Body of pancreas (tissue), 4 donors: ENCODE measurements around the gene THAP8. TPM values are rescaled to one million over a fixed set of nuclear protein-coding genes. Genes with fewer than 3 reads are reported as not detected.

Experiments
- ATAC-seq: fragments of 150-250 bp; one replicate; pipeline ENCODE4 v1.9.1; 2016
- DNase-seq, 4 donors: peaks; one replicate each; pipeline ENCODE4 v3.0.0-alpha.2; 2019
- H3K27ac ChIP-seq, 4 donors: fragments of 200-600 bp; sonication (generic); 1 replicate in 3 of 4; 2 replicates in 1 of 4; pipeline versions ENCODE4 v1.5.1 to v1.6.1; 2016 to 2019; ENCODE audit warnings: mild to moderate bottlenecking in 1 of 4, mixed read lengths in 1 of 4, moderate library complexity in 1 of 4
- H3K27me3 ChIP-seq, 2 donors: fragments of 200-600 bp; sonication (generic); one replicate each; pipeline ENCODE4 v1.6.0; 2016; ENCODE audit warnings: mild to moderate bottlenecking in 1 of 2
- H3K36me3 ChIP-seq, 2 donors: fragments of 200-600 bp; sonication (generic); replicated peaks in 1 of 2; 2 replicates each; pipeline ENCODE4 v1.5.1; 2016; ENCODE audit warnings: low read depth in 2 of 2; ENCODE audit not compliant: insufficient read depth in 1 of 2
- H3K4me1 ChIP-seq: fragments of 200-600 bp; sonication (generic); one replicate; pipeline ENCODE4 v1.6.0; 2016
- H3K4me3 ChIP-seq, 2 donors: fragments of 200-600 bp; sonication (generic); 1 replicate in 1 of 2; 2 replicates in 1 of 2; pipeline ENCODE4 v1.5.1; 2016 to 2019
- H3K9me3 ChIP-seq, 3 donors: fragments of 200-600 bp; sonication (generic); 1 replicate in 2 of 3; 2 replicates in 1 of 3; pipeline ENCODE4 v1.5.1; 2016
- CTCF ChIP-seq, 7 experiments: fragments of 450-650 bp in 4 of 7; fragments of 200-600 bp in 3 of 7; sonication (generic) in 3 of 7; IDR thresholded peaks; one replicate each; pipeline ENCODE4 v1.5.1; 2016 to 2019; ENCODE audit warnings: antibody characterized with exemption in 7 of 7
- POLR2A ChIP-seq, 3 donors: fragments of 450-650 bp; IDR thresholded peaks; one replicate each; pipeline ENCODE4 v1.6.1; 2016; ENCODE audit warnings: antibody characterized with exemption in 3 of 3, mild to moderate bottlenecking in 2 of 3
- WGBS, 2 donors: methylation state at CpG; one replicate each; pipeline ENCODE4 v1.1.5; 2017; 5-methylcytosine and 5-hydroxymethylcytosine counted together
- intact Hi-C: fragments of 100-400 bp; cut with DNase I; formaldehyde crosslinking; loops from one replicate; pipeline ENCODE4 v1.15.1; 2023
- total RNA-seq, 2 donors: library from RNA; depleted of rRNA; stranded (reverse); fragments of >200 nt; gene quantifications; one replicate each; pipeline ENCODE4 v1.1.0, GENCODE V29; 2016

Gene THAP8
- total RNA-seq, 2 donors from 2014 or later: 1.3 to 6.0 TPM

GRCh38 chr19:36060430-36060829 lies 6.3 kb upstream of the THAP8 start:
- 78 to 86% methylated on average over 4 of the region's 4 CpGs for WGBS, 2 donors
- Histone ChIP-seq H3K4me1 (peaks cover 2% of the 10 kb centered on the region), H3K36me3 (no peaks in the 10 kb centered on the region), H3K27ac (no peak overlapping the region), H3K4me3 (no peak overlapping the region), H3K9me3 (no peaks in the 10 kb centered on the region), H3K27me3 (no peaks in the 10 kb centered on the region)
- DNase-seq (peak in 2 of 4 donors; percentile 16 to 28), ATAC-seq (peak; percentile 40)
- intact Hi-C loops: no loop called here
- TF ChIP-seq CTCF (IDR thresholded peaks at IDR 0.05) (peak in 3 of 7 experiments; percentile 12 to 28 (median 28)), POLR2A (IDR thresholded peaks at IDR 0.05) (no peak)

GRCh38 chr19:36059180-36059910 lies 5.3 kb upstream of the THAP8 start:
- TF ChIP-seq POLR2A (IDR thresholded peaks at IDR 0.05) (no peak), CTCF (IDR thresholded peaks at IDR 0.05) (no peak)
- no peaks in the 10 kb centered on the region for H3K27me3 ChIP-seq
- DNase-seq: no peak

GRCh38 chr19:36058481-36059179 lies 4.5 kb upstream of the THAP8 start:
- intact Hi-C loops: no loop called here
- H3K9me3 ChIP-seq: no peaks in the 10 kb centered on the region
- no peaks in the 10 kb centered on the region for H3K27me3 ChIP-seq
- H3K27ac ChIP-seq: no peak overlapping the region
- TF ChIP-seq POLR2A (IDR thresholded peaks at IDR 0.05) (no peak), CTCF (IDR thresholded peaks at IDR 0.05) (no peak)
- DNase-seq (no peak), ATAC-seq (no peak)
- WGBS, 2 donors: 75 to 77% methylated on average over 11 to 12 of the region's 12 CpGs
- H3K4me3 ChIP-seq: no peak overlapping the region
- peaks cover 8% of the 10 kb centered on the region for H3K4me1 ChIP-seq
- no peaks in the 10 kb centered on the region for H3K36me3 ChIP-seq

More at GRCh38 chr19:36059180-36059910, 5.3 kb upstream of the THAP8 start:
- H3K36me3 ChIP-seq: no peaks in the 10 kb centered on the region
- H3K27ac ChIP-seq: no peak overlapping the region
- intact Hi-C loops: no loop called here
- H3K4me3 ChIP-seq: no peak overlapping the region
- no peak for ATAC-seq
- H3K9me3 ChIP-seq: no peaks in the 10 kb centered on the region
- H3K4me1 ChIP-seq: peaks cover 8% of the 10 kb centered on the region
- 78 to 85% methylated on average over 6 of the region's 6 CpGs for WGBS, 2 donors

GRCh38 chr19:36054733-36055686 lies 925 bp upstream of the THAP8 start, which contains the start of gene WDR62:
Gene WDR62, plus strand, starts transcription at chr19:36054897. Its CDS starts 75 bp downstream, at chr19:36054972.
- peak within 1 kb of the TSS; percentile 29 to 55 for H3K4me3 ChIP-seq
- peaks cover 12% of the 10 kb centered on the region for H3K4me1 ChIP-seq
- no peaks in the 10 kb centered on the region for H3K9me3 ChIP-seq
- H3K27me3 ChIP-seq: no peaks in the 10 kb centered on the region
- intact Hi-C loops: no loop called here
- no peaks in the 10 kb centered on the region for H3K36me3 ChIP-seq
- ATAC-seq (peak; percentile 85), DNase-seq (peak; percentile 92 to 95 (median 93))
- TF ChIP-seq POLR2A (IDR thresholded peaks at IDR 0.05) (no peak), CTCF (IDR thresholded peaks at IDR 0.05) (no peak)
- peak within 1 kb of the TSS; percentile 85 to 95 (median 91) for H3K27ac ChIP-seq
- WGBS, 2 donors: 0 to 2% methylated on average over 30 to 76 of the region's 76 CpGs
